NCI-H187 (cell line): ENCODE results near the gene POLG.
A peak's percentile ranks its signal among the peaks of the same experiment; 100 is the strongest.

ENCODE experiments used
- DNase-seq, 2 experiments: peaks; one replicate each; lab custom pipeline; 2025; lab: John Stamatoyannopoulos, UW

The POLG gene

DNA sequence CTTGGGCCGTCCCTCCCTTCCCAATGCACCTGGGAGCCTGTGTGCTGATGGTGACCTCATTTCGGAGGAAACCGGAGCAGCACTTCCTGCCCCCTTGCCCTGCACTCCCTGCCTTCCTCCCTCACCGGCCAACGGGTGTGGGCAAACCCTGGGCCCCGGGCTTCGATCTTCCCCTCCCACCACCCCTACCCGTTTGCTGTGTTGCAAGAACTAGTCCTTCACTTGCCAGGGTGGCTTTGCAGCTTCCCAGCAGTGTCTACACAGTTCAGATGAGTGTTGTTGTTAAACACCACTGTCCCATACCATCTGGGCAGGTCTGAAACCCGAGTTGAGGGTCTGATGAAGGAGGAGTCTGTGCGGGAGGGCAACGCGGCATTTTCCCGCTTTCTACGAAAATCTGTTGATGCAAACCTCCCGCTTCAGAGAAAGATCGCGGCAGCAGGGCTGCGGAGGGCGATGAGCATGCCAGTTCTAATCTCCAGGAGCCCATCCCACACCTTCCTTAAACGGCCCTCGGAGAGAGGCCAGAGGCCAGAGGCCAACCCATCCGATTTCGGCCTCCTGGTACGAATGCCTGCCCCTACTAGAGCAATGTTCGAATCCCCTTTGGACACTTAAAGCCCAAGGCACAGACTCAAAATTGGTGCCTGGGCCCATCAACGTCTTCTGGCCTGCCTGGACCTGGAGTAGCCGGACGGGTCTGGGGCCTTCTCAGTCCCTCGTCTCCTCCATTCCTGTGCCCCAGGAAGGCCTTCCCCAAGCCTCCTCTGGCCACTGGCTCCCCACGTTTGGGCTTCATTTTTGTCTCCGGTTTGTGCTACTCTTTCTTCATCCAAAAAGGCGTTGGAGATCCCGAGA is 35.7 kb upstream of the POLG start:
- no peak for DNase-seq

DNA sequence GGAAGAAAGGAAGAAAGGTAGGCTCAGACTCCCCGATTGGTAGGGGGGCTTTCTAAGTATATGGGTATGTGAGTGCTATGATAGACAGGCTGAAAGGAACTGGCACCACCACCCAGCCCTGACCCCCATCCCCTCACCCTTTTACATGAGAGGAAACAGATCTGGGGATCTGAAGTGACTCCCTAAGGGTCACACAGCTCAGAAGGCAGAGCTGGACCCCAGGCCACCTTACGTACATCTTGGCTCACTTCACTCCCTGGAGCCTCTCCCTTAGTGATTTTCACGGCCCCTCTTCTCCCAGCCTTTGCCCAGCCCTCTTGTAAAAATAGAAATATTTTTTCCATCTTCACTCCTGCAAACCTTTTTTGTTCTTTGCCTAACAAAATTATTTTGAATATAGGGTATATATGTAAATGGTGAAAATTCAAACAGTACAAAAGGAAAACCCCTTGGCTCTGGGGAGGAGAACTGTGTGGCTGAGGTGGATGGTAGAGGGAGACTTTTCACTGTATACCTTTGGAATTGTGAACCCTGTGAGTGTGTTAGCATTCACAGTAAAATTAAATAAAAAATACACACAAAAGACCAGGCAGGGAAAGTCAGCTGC is 34.8 kb upstream of the POLG start:
- DNase-seq = no peak

DNA sequence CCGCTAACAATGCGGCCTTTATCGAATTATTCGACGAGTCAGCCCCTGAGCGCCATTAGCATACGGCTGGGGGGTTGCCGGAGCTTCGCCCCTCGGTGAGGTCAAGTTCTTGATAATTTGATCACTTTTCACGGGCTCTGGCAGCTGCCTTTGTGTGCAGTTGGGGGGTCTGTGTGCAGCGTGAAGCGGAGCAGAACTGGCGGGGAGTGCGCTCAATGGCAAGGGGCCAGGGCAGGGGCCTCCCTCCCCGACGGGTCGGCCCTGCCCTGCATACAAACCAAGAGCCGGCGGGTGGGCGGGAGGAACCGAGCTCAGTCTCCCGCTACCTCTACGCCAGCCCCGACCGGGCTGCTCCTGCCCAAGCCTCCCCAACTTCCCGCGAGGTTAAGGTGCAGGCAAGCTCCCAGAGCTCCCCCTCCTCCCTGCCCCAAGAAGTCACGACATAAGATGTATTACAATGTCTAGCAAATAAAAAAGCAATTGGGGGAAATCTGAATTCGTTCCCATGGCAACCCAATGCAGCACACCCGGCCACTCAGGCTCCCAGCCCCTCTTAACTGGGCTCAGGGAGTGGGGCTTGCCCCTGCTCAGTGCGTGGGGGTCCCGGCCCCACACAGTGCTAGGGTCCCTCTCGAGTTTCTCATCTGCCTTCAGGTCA is 34.1 kb upstream of the POLG start:
- DNase-seq = no peak

DNA sequence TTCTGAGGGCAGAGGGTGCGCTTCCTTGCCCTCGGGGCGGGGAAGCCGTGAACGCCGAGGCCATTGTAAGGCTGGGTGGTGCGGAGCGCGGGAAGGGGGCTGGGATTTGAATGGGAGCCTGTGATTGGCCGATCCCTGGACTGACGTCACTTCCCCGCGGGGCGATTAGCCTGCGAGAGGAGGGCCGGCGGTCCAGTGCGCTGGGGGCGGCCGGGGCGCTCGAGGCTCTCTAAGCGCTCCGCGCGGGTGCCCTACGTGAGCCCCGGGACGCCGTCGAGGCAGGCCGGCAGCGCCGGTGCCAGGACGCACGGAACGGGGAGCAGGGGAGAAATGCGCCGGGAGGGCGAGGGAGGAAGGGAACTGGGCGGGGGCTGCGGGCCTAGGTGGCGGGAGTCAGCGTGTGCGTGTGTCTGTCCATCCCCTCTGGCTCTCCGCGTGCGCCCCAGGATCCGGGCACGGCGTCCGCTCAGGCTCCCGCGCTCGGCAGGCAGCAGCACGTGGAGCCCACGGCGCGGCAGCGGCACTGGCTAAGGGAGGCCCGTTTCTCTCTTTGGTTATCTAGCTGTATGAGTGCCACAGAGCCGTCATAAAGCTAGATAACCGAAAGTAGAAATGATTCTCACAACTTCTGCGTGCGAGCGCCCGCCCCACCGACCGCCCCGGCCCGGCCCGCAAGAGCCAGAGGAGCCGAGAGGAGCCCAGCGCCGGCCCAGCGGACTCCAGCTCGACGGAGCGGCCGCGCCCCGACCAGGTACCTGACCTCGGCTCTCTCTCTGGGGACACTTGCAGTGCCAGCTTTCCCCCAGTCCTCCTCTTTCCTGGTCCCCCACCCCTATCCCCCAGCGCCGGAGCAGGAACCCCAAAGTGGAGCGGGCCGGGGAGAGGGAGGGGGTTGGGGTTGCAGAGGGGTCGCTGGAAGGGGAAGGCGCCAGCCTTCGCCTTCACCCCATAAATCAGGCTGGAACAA is 33.1 kb upstream of the POLG start:
- peak; percentile 22 to 38 for DNase-seq

DNA sequence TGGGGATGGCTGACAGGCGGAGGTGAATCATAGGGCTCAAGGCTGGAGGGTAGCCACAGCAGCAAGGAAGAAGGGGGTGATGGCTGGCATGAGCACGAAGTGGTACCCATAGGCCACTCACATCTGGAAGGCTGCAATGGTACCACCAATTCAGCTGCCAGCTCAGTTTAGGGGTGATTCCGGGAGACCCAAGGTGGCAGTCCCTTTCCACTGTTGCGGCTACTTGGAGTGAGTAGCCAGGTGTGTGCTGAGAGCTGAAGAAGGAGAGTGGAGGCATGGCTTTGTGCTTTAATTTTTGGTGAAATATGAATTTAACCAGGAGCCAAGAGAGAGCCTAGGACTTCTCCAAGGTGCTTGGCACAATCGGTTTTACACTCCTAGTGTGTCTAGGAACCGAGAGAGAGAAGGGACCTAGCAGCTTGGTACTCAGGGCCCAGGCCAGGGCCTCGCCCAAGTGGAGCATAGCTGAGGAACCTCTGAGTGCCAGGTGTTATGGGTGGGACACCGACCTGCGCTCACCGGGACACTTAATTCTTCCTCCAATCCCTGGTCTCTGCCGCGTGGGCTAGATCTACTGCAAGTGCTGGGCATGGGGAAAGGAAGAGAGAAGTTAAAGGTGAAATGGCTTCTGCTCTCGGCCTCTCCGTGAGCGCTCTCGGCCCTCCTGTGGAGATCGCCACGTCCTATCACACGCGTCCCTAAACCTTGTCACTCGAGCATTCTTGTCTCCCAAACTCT is 32.2 kb upstream of the POLG start:
- no peak for DNase-seq

DNA sequence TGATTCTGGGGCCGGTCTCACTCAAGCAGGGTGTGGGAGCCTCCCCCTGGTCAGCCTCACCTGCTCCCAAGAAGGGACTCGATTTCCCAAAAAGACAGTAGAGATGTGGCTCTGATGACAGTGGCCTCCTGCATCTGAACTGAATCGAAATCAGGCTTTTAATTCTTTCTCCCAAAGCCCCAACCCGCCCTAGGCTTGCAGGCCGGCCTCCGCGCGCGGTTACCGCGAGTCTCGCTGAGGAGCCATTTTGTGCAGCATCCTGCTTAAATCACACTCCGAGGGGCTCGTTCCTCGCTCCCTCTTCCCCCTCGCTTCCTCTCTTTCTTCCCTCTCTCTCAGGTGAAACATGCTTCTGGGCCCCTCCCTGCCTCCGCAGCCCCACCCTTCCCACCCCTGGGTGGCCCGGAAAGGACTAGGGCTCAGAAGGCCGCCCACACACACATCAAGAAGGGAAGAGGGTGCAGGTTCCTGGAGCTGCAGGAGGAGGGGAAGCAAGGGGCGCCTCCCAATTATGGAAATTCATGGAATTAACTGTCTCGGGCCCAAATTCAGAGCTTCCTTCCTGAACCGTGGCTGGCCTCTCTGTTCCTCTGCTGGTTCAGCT is 30.9 kb upstream of the POLG start:
- DNase-seq = no peak

DNA sequence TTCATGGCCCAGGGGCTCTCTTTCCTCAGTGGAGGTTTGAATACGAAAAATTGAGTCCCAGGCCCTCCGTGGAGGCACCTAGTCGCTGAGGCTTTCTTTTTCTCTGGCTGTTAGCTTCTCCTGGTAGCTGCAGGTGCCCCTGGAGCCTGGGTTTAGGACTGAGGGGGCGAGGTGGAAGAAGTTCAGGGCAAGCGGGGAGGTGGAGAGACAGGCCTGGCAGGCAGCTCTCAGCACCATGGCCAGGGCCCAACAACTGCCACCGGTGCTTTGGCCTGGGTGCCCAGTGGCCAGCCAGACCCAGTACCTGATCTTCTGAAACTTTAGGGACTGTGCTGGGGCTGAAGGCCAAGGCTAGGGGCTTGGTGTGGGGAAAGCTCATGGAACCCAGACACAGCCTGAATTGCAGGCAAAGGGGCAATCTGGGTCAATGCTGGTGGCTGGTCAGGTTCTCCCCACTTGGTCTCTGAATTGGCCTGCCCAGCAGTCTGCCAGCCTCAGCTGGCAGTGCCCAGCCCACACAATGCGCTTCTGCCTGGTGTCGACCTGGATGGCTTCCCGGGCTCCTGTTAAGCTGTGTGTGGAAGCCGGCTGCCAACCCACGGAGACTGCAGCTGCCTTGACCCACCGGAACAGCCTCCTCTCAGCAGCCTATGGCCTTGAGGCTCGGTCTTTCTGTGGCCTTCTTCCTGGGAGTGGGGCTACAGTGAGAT is 30.3 kb upstream of the POLG start:
- DNase-seq = no peak

DNA sequence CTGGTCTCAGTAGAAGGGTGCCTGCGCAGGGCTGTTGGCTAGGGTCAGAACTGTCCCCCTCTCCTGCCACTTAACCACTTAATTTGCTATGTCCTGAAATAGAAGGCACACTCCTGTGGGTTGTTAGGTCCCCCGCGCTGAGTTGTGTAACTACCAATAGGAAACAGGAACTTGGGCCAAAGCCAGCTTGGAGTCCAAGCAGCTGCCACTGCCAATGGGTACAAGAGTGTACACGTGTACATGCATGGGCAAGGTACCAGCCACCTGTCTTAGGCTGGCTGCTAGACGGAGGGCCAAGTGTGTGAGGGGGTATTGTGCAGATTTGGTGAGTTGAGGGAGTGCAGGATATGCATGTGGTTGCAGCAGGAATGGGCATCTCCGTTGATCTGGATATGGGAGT is 29.7 kb upstream of the POLG start:
- DNase-seq = no peak

DNA sequence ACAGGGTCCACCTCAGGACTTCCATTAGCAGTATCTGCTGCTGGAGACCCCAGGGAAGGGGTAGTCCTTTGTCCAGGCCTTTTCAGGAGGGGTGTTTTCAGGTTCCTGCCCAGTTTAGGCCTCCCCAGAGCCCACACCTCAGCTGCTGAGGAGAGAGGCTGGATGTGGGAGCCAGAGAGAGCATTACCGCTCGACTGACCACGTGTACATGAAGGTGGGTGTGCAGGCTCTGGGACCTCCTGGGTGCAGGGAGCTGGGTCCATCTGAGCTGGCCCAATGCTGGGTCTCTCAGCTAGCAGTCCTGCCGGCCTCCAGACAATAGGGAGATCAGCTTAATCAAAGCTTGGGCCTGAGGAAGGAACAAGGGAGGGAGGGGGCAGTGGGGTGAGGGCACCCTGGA is 29.1 kb upstream of the POLG start:
- DNase-seq = no peak

DNA sequence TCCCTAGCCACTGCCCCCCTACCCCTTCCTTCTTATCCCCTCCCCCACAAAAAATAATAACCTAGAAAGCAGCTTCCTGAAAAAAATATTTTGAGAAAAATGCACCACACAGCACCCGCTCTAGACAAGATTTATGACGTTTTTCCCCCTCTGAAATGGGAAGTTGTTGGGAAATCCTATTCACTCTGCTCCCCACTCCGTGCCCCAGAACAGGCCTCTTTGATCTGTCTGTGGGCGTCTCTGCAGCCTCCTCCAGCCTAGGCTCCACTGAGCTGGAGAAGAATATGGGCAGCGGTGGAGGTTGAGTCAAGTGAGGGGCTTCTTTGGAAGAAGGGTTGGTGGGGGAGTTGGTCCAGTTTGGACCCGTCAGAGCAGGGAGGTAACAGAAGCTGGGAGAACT is 28.5 kb upstream of the POLG start:
- no peak for DNase-seq

DNA sequence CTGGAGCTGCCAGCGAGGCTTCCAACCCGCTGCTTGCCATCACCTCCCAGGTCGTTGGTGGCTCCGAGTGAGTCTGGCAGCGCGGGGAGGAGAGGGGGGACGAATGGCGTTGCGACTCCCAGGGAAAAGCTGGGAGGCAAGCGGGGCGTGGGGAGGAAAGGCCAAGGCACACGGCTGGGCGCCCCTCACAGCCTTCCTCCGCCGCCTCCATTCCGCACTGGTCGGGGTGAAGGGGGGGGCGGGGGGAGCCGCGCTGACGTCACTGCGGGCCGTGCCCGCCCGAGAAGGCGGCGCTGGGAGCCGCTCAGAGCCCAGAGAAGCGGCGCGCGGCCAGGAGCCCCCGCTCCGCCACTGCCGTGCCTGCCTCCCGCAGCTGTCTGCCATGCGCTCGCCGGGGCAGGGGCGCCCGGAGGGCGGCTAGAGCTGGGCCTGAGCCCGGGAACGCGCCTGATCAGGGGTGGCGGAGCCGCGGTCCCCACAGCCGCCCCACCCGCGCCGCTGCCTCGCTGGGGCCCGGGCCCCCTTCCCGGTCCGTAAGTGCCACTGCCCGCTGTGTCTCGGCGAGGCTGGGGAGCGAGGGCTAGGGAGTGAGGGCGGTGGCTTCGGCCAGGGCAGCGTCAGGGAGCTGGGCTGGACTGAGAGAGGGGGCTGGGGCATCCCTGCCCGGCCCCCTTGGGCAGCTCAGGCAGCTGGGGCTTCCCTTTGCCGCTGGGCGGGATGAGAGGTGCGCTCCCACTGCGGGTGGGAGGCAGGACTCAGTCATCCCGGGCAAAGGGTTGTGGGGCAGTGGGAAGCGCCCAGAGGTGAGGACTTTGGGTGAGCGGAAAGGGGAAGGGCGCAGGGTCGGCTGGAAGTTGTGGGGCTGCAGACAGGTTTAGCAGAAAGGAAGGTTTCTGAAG is 27.8 kb upstream of the POLG start:
- DNase-seq = peak; percentile 31 to 35

DNA sequence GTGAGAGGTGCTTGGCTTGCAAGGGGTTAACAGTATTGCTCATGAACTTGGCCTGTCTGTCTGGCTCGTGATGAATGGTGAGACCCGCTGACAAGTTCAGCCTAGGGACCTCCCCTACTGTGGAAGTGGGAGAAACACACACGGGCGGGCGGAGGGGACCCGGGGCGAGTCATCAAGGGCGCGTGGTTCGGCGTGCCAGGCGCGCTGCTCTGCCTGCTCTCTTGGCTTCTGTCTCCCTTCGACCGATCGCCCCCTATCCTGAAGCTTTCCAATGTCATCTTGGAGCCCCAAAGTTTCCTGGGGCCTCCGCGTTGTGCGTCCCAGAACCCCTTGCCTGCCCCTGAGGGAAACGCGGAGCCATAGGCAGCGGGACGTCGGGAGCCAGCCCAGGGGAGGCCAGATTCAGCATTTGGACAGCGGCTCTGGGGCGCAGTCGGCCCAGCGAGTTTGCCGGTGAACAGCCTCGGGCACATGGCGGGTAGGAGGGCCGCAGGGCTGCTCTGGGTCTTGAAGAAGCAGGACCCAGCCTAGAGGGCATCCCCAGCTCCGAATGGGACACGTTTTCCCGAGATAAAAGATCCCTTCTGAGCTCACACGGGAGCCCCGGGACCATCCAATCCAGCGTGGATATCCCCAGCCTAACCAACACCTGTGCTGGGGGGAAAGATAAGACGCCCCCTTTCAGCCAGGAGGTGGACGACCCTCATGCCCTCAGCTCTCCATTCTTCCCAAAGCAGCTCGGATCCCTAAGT is 27.0 kb upstream of the POLG start:
- no peak for DNase-seq

DNA sequence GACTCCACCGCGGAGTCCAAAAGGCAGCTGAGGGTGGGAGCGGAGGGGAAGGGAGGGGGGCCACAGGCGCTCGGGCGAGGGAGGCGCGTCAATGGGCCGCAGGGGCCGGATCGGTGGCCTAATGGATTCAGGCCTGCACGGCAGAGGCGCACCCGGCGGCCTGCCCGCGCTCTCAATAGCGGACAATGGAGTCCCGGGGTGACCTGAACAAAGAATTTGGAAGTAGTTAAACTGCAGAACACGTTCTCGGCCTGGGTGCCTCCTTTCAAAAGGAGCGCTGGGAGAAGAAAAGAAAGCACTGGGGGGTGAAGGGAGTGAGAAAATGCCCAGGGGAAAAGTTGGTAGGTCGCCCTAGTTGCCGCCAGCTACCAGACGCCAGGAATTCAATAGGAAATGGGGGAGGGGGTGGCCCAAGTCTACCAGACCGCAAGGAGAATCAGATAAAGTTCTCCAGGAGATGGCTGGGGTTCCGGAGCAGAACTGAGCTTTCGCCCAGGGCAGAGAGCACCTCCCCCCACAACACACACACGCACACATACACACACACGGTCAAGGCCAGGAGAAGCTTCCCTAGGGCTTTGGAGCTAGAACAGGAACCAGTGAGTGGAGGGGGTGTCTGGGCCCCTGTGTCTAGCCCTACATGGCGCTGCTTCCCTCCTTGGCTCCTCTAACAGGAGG is 25.8 kb upstream of the POLG start:
- no peak for DNase-seq

DNA sequence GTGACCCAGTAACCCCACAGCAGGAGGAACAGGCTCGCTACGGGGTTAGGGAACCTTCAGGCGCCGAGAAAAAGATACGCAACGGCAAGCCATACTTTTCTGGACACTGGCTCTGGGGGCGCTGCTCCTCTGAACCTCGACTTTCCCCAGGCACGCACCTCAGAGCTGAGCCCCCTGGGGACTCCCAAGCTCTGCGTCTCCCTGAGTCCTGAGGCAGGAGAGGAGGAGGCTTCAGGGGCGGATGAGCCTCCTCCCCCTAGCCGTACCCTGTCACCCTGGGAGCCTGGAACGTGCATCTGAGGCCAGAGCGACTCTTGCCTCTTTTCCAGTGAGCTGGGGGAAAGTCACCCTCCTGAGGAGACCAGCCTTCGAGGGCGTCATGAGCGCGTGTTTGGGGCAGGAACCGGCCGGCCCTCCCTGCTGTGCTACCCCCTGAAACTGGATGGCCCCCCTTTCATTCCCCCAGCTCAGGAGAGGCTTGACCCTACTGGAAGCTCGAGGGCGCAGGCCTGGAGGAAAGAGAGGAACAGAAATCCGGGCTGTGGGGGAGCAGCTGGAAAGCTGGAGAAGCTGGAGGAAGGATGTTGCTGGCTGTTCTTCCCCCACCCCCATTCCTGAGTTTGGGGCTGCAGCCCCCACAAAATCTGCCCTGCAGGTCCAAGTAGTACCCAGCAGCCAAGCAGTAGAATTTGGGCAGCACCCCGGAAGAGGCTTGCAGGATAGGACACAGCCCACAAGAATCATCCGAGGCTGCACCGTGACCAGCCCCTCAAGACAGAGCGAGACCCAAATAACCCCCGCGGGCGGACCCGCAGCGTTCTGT is 25.1 kb upstream of the POLG start:
- DNase-seq = no peak

DNA sequence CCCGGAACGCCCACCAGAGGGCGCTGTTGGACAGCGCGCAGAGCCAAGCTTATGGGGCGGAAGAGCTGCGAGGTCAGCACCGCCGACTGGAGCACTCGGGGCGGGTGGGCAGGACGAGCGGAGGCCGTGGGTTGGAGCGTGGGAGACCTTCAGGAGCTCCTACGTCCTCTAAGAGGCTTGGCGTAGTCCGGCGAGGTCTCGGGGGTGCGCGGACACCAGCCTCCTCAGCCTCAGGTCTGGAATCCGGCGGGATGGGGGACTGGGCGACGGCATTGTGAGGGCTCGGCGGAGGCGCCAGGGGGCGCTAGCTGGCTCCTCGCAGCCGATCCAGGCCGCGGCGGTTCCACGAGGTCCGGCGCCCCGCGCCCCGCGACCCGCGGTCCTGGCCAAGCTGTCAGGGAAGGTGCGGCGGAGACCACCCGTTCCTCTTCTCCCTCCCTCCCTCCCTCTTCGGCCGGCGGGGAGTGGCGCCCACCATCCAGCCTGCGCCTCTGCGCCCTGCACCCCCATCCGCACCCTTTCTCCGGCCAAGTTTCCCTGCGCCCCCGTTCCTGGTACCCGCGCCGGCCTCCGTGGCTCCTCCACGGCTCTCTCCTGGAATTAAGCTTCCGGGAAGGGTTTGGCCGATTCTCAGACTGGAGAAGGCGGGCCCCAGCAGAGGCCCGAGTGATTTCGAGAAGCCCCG is 24.3 kb upstream of the POLG start:
- DNase-seq = peak; percentile 49 to 85

DNA sequence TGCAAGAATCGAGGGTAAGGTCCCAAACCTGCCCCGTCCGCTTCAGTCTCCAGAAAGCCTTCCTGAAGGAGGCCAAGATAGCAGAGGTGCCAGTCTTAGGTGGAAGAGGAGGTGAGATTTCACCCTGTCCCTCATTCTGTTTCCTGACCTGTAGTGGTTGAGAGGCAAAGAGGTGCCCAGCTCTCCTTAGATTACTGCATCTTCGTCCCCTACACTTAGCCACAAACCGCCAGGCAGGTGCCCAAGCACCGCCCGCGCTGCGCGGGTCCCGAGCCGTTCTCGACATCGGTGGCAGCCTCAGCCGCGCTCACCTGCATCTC is 23.8 kb upstream of the POLG start:
- no peak for DNase-seq
